ENCODE data around the gene OR10G8. TPM values are rescaled to one million over a fixed set of nuclear protein-coding genes. Genes with fewer than 3 reads are reported as not detected.
A peak's percentile ranks its signal among the peaks of the same experiment; 100 is the strongest.

OR10G8 gene
- total RNA-seq, 4 donors from 2014 or later = not detected

DNA sequence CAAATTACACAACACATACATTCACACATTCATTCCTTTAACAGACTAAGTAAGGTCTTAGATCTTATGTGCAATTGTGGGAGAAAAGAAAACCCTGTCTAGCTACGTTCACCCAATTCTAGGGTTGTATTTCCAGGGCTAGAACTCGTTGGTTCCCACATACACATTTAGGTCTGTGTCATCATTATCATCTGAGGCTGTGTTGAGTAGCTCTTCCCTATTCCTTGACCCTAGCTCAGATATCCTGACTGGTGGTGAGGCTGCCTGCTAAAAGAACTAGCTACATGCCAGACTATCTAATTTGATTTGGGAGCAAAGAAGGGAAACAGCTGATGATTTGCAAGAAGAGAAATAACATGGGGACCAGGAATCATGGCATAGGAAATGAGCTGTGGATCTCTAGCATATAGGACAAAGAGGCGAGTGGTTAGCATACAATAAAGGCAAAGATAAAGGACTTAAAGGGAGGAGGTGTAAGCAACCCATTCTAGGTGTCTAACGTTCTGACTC is 42.1 kb downstream of the OR10G8 start:
- DNase-seq (ENCODE audit: low spot score in 2 of 2) = no peak
- no peak for TF ChIP-seq CTCF (IDR thresholded peaks at IDR 0.05)
- no peak for TF ChIP-seq POLR2A (IDR thresholded peaks at IDR 0.05)
- WGBS, 2 donors = 44 to 52% methylated on average over 4 of the region's 4 CpGs
- H3K4me3 ChIP-seq (ENCODE audit: low read depth, poor library complexity, severe bottlenecking) = no peak overlapping the region
- intact Hi-C loops (cut with DNase I; ENCODE audit: low total_unique reads) = no loop called here

- no peak overlapping the region for H3K4me3 ChIP-seq (ENCODE audit: low read depth, poor library complexity, severe bottlenecking)
- peak in 1 of 2 donors; percentile 21 for DNase-seq (ENCODE audit: low spot score in 2 of 2)
- TF ChIP-seq CTCF (IDR thresholded peaks at IDR 0.05) (no peak), POLR2A (IDR thresholded peaks at IDR 0.05) (no peak)
- 23 to 30% methylated on average over 28 of the region's 28 CpGs for WGBS, 2 donors
- intact Hi-C loops (cut with DNase I; ENCODE audit: low total_unique reads) = loop anchor here (10.0 kb wide), 1 partner anchor 125 kb away; no protein-coding TSS in a partner anchor
These were observed 43.1 kb downstream of the OR10G8 start for GRCh38 chr11:124069429-124070401.

GRCh38 chr11:124070915-124071622 is 44.5 kb downstream of the OR10G8 start:
- TF ChIP-seq POLR2A (IDR thresholded peaks at IDR 0.05) = no peak
- TF ChIP-seq CTCF (IDR thresholded peaks at IDR 0.05) = no peak
- 5 to 6% methylated on average over 8 of the region's 8 CpGs for WGBS, 2 donors
- no peak overlapping the region for H3K4me3 ChIP-seq (ENCODE audit: low read depth, poor library complexity, severe bottlenecking)
- DNase-seq (ENCODE audit: low spot score in 2 of 2) = peak; percentile 31 to 92
- intact Hi-C loops (cut with DNase I; ENCODE audit: low total_unique reads) = loop anchor here (10.0 kb wide), 1 partner anchor 124 kb away; no protein-coding TSS in a partner anchor

DNA sequence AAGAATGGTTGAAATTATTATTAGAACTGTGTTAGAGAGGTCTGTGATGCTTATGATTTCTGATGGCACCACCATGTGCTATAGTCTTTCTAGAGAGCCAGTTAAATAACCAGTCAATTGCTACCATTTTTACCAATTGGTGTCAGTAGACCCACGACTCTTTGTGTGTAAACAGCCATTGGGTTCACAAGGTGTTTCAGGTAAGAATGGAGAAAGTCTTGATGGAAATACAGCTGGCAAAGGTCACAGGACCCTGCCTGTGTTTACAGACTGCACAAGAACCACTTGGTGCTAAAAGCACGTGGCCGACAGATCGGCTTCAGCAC is 45.0 kb downstream of the OR10G8 start:
- intact Hi-C loops (cut with DNase I; ENCODE audit: low total_unique reads) = loop anchor here (10.0 kb wide), 1 partner anchor 123 kb away; no protein-coding TSS in a partner anchor
- no peak overlapping the region for H3K4me3 ChIP-seq (ENCODE audit: low read depth, poor library complexity, severe bottlenecking)
- TF ChIP-seq POLR2A (IDR thresholded peaks at IDR 0.05) (no peak), CTCF (IDR thresholded peaks at IDR 0.05) (no peak)
- no peak for DNase-seq (ENCODE audit: low spot score in 2 of 2)
- WGBS, 2 donors = 72 to 83% methylated on average over 4 of the region's 4 CpGs

DNA sequence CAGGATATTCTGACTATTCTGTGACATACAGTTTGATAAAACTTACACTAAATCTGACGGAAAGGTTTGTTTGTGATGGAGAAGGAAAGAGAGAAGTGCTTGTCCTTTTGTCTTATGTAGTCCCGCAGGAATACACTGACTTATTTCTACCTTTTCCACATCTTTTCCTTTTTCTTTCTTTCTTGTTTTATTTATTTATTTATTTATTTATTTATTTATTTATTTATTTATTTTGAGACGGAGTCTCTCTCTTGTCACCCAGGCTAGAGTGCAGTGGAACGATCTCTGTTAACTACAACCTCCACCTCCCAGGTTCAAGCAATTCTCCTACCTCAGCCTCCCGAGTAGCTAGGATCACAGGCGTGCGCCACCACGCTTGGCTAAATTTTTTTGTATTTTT is 45.5 kb downstream of the OR10G8 start:
- no peak overlapping the region for H3K4me3 ChIP-seq (ENCODE audit: low read depth, poor library complexity, severe bottlenecking)
- intact Hi-C loops (cut with DNase I; ENCODE audit: low total_unique reads) = loop anchor here (10.0 kb wide), 1 partner anchor 123 kb away; no protein-coding TSS in a partner anchor
- DNase-seq (ENCODE audit: low spot score in 2 of 2) = no peak
- 90 to 91% methylated on average over 8 of the region's 8 CpGs for WGBS, 2 donors
- TF ChIP-seq POLR2A (IDR thresholded peaks at IDR 0.05) (no peak), CTCF (IDR thresholded peaks at IDR 0.05) (no peak)

All from lower leg skin (tissue), 4 donors.